B cell (primary cell): ENCODE measurements around the gene BCOR. TPM values are rescaled to one million over a fixed set of nuclear protein-coding genes. Genes with fewer than 3 reads are reported as not detected.

ENCODE experiments used
- ATAC-seq: fragments of 200-7000 bp; cut with Tn5 transposase; one replicate; pipeline ENCODE4 v1.10.0; 2021; ENCODE audit warnings: low read depth, mild to moderate bottlenecking, moderate number of reproducible peaks, moderate library complexity
- CTCF ChIA-PET: fragments of 350-600 bp; sonication (Branson Sonifier 250); formaldehyde crosslinking; loops from one replicate; lab custom pipeline; 2021; ENCODE audit warnings: antibody characterized with exemption, inconsistent platforms; lab: Charles Lee
- POLR2A ChIA-PET: fragments of 350-600 bp; sonication (Branson Sonifier 250); formaldehyde crosslinking; loops from one replicate; lab custom pipeline; 2021; ENCODE audit warnings: antibody characterized with exemption; lab: Charles Lee
- DNase-seq: peaks from one replicate; pipeline ENCODE4 v3.0.0; 2013
- H2AFZ ChIP-seq: 2 replicates; pipeline ENCODE4 v1.6.1; 2012; ENCODE audit warnings: mild to moderate bottlenecking, low read depth, low read length; ENCODE audit not compliant: insufficient read depth, poor library complexity, severe bottlenecking
- H3K27ac ChIP-seq, 2 donors: 1 replicate in 1 of 2; 2 replicates in 1 of 2; pipeline ENCODE4 v1.5.1; 2012 to 2013; ENCODE audit warnings: low read length in 2 of 2, mild to moderate bottlenecking in 2 of 2, moderate library complexity in 1 of 2
- H3K27me3 ChIP-seq, 4 experiments: fragments of 200-600 bp in 1 of 4; sonication (generic) in 1 of 4; replicated peaks in 1 of 4; 1 replicate in 2 of 4; 2 replicates in 2 of 4; pipeline versions ENCODE4 v1.6.1 to v1.7.0; 2013 to 2016; ENCODE audit warnings: low read length in 3 of 4, mild to moderate bottlenecking in 2 of 4, mixed read lengths in 1 of 4, moderate library complexity in 1 of 4; ENCODE audit not compliant: insufficient read depth in 4 of 4, control insufficient read depth in 3 of 4; ENCODE audit errors: control extremely low read depth in 1 of 4
- H3K36me3 ChIP-seq, 2 experiments: replicated peaks in 1 of 2; 1 replicate in 1 of 2; 2 replicates in 1 of 2; pipeline versions ENCODE4 v1.6.1 to v1.7.1; 2013; ENCODE audit warnings: low read length in 1 of 2; ENCODE audit not compliant: insufficient read depth in 2 of 2, control insufficient read depth in 1 of 2; ENCODE audit errors: control extremely low read depth in 1 of 2, extremely low read depth in 1 of 2
- H3K4me1 ChIP-seq, 2 donors: fragments of 200-600 bp in 1 of 2; sonication (generic) in 1 of 2; 1 replicate in 1 of 2; 2 replicates in 1 of 2; pipeline versions ENCODE4 v1.5.1 to v1.6.1; 2013 to 2017; ENCODE audit warnings: low read length in 2 of 2; ENCODE audit not compliant: control insufficient read depth in 2 of 2, insufficient read depth in 2 of 2
- H3K4me2 ChIP-seq: replicated peaks from 2 replicates; pipeline ENCODE3; 2012; ENCODE audit warnings: mild to moderate bottlenecking, low read depth, low read length; ENCODE audit not compliant: poor library complexity, severe bottlenecking
- H3K4me3 ChIP-seq, 5 experiments: fragments of 200-600 bp in 1 of 5; sonication (generic) in 1 of 5; 1 replicate in 3 of 5; 2 replicates in 2 of 5; pipeline versions ENCODE4 v1.5.1 to v1.7.0; 2011 to 2016; ENCODE audit warnings: low read length in 4 of 5, mild to moderate bottlenecking in 4 of 5, low read depth in 2 of 5, control low read depth in 1 of 5, moderate library complexity in 1 of 5; ENCODE audit not compliant: insufficient read depth in 1 of 5; ENCODE audit errors: control extremely low read depth in 1 of 5, extremely low read depth in 1 of 5
- H3K79me2 ChIP-seq: fragments of 200-600 bp; sonication (generic); one replicate; pipeline ENCODE4 v1.6.0; 2016; ENCODE audit warnings: low read length; ENCODE audit not compliant: control insufficient read depth, insufficient read depth
- H3K9ac ChIP-seq: fragments of 200-600 bp; sonication (generic); 2 replicates; pipeline ENCODE4 v1.6.1; 2017; ENCODE audit warnings: mild to moderate bottlenecking, low read length, moderate library complexity
- H3K9me3 ChIP-seq, 3 donors: one replicate each; pipeline versions ENCODE4 v1.6.1 to v1.7.1; 2013; ENCODE audit warnings: low read length in 2 of 3; ENCODE audit not compliant: control insufficient read depth in 2 of 3, insufficient read depth in 1 of 3; ENCODE audit errors: control extremely low read depth in 1 of 3
- H4K20me1 ChIP-seq: 2 replicates; pipeline ENCODE4 v1.6.0; 2012; ENCODE audit warnings: mild to moderate bottlenecking, low read length; ENCODE audit not compliant: insufficient read depth, control insufficient read depth, poor library complexity, severe bottlenecking
- H3K27ac Mint-ChIP-seq: one replicate; pipeline ENCODE4 v1.8.0; 2021; ENCODE audit warnings: mixed read lengths
- H3K27me3 Mint-ChIP-seq: one replicate; pipeline ENCODE4 v1.8.0; 2021; ENCODE audit warnings: mixed read lengths
- H3K4me1 Mint-ChIP-seq: one replicate; pipeline ENCODE4 v1.8.0; 2021; ENCODE audit warnings: mixed read lengths
- H3K4me3 Mint-ChIP-seq: one replicate; pipeline ENCODE4 v1.8.0; 2021; ENCODE audit warnings: mixed read lengths
- H3K9me3 Mint-ChIP-seq: one replicate; pipeline ENCODE4 v1.8.0; 2022; ENCODE audit warnings: mixed read lengths; ENCODE audit not compliant: insufficient read depth
- EZH2 ChIP-seq: IDR thresholded peaks from 2 replicates; pipeline ENCODE4 v1.6.1; 2012; ENCODE audit warnings: borderline replicate concordance, low read depth, mild to moderate bottlenecking, moderate library complexity, low read length; ENCODE audit not compliant: insufficient read depth, poor library complexity, severe bottlenecking
- WGBS: methylation state at CpG from one replicate; pipeline ENCODE4 v1.1.5; 2013; ENCODE audit warnings: missing lambda C conversion rate; ENCODE audit not compliant: insufficient coverage; 5-methylcytosine and 5-hydroxymethylcytosine counted together
- intact Hi-C: fragments of 100-400 bp; cut with micrococcal nuclease; formaldehyde crosslinking; loops from one replicate; pipeline ENCODE4 v1.10.0; 2022
- polyA plus RNA-seq: library from polyadenylated mRNA; depleted of rRNA; stranded (reverse); fragments of >200 nt; gene quantifications from 2 replicates; pipeline ENCODE4 v1.2.3, GENCODE V29; 2012
- total RNA-seq, 2 donors: library from RNA; stranded (reverse); fragments of 120-200 nt in 1 of 2; gene quantifications; 1 replicate in 1 of 2; 2 replicates in 1 of 2; pipeline versions ENCODE4 v1.2.3 to v1.2.4, GENCODE V29; 2013 to 2022
- TF ChIP-seq, protein P1 (sequence below): fragments of 200-600 bp; IDR thresholded peaks from one replicate; pipeline ENCODE4 v1.8.0; 2022; ENCODE audit warnings: antibody characterized with exemption, mild to moderate bottlenecking

BCOR gene
- total and polyA plus RNA-seq, 2 donors (not counting 1 experiment from before 2014, with no cell fraction given), result 19.0 to 65.3 TPM

DNA sequence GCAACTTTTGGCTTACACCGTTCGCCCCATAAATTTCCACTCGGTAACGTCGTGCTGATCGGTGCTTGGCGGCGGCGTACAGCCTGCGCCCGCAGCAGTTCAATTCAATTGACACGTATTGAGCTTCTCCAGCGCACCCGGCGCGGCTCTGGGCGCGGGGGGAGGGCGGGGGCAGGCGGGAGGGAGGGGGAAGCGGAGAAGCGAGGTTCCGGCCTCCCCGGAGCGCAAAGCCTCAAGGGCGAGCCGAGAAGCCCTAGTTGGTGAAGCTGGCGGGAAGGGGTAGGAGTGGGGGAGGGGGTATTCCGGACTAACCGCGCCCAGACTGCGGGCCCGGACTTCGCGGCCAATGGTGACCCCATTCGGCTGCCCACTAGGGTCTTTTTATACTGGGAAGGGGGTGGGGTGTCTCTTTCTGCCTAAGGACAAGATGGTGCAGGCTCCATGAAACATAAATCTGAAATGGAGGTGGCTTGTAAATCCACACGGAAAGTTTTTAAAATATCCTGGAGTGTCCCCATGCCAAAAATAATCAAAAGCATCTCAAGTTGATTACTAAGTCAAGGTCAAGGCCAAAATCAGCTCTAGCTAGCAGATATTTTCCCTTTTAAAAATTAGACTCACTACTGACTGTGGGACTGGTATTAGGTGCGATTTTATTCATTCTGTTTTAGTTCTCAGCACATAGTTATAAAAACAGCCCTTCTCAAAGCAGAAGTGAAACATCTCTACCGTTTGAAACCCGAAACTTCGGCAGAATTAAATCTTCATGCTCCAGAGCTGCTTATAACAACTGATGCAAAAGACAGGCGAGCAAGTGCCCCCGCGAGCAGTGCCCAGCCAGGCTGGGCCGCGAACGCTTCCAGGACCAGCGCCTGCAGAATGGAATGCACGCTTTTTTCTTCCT is 1.5 kb upstream of the BCOR start:
- Mint-ChIP-seq H3K4me1 (peaks cover 20% of the 10 kb centered on the region), H3K9me3 (no peaks in the 10 kb centered on the region), H3K4me3 (peak overlapping the region; percentile 87), H3K27me3 (no peaks in the 10 kb centered on the region), H3K27ac (peak overlapping the region; percentile 95)
- H3K9me3 ChIP-seq, result no peaks in the 10 kb centered on the region
- H3K4me2 ChIP-seq, result peak overlapping the region; percentile 93
- ChIA-PET POLR2A (interaction anchor here (0.6 to 5.9 kb wide), 11 partner anchors 9 to 86 kb away, joined by 3 to 102 read pairs (median 9); no protein-coding TSS in a partner anchor), CTCF (interaction anchor here (1.2 to 4.9 kb wide), 5 partner anchors 18 to 85 kb away, joined by 4 to 50 read pairs (median 5); no protein-coding TSS in a partner anchor)
- peaks cover 0 to 2% (median 0%) of the 10 kb centered on the region in 4 experiments for H3K27me3 ChIP-seq
- peak overlapping the region; percentile 60 for H3K9ac ChIP-seq
- TF ChIP-seq, protein P1, sequence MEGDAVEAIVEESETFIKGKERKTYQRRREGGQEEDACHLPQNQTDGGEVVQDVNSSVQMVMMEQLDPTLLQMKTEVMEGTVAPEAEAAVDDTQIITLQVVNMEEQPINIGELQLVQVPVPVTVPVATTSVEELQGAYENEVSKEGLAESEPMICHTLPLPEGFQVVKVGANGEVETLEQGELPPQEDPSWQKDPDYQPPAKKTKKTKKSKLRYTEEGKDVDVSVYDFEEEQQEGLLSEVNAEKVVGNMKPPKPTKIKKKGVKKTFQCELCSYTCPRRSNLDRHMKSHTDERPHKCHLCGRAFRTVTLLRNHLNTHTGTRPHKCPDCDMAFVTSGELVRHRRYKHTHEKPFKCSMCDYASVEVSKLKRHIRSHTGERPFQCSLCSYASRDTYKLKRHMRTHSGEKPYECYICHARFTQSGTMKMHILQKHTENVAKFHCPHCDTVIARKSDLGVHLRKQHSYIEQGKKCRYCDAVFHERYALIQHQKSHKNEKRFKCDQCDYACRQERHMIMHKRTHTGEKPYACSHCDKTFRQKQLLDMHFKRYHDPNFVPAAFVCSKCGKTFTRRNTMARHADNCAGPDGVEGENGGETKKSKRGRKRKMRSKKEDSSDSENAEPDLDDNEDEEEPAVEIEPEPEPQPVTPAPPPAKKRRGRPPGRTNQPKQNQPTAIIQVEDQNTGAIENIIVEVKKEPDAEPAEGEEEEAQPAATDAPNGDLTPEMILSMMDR, result no peak
- no peak for TF ChIP-seq EZH2
- 0% methylated on average over 12 of the region's 49 CpGs for WGBS
- H2AFZ ChIP-seq, result peak overlapping the region; percentile 42
- peak overlapping the region; percentile 73 to 84 for H3K27ac ChIP-seq
- peak; percentile 26 for ATAC-seq
- peaks cover 22% of the 10 kb centered on the region for H3K79me2 ChIP-seq
- peaks cover 15% of the 10 kb centered on the region for H4K20me1 ChIP-seq
- intact Hi-C loops, result loop anchor here (1.0 to 10.0 kb wide), 7 partner anchors 10 to 275 kb away; no protein-coding TSS in a partner anchor
- H3K36me3 ChIP-seq, result no peaks in the 10 kb centered on the region
- H3K4me3 ChIP-seq, result peak overlapping the region in 4 of 5 experiments; percentile 48 to 81 (median 60)
- DNase-seq, result peak; percentile 79
- peaks cover 25% of the 10 kb centered on the region in 2 donors for H3K4me1 ChIP-seq
